SK-MEL-5 (cell line): ENCODE measurements around the gene TNFAIP8L1. TPM values are rescaled to one million over a fixed set of nuclear protein-coding genes. Genes with fewer than 3 reads are reported as not detected.
"Not testable (repeated sequence)": the region's sequence is repeated elsewhere in the genome, so short reads cannot be mapped to it uniquely, and the experiment has no call there.

Experiments used
- DNase-seq: peaks from one replicate; pipeline ENCODE4 v3.0.0-alpha.2; 2016; ENCODE audit warnings: low read depth, low spot score
- in situ Hi-C: cut with HindIII; loops from 2 replicates; pipeline ENCODE4 v1.10.0; 2016; ENCODE audit warnings: low sequenced_read_pairs, high pct_unique_total_duplicates, low pct_unique_long_range_greater_than_20kb
- total RNA-seq: library from RNA; depleted of rRNA; stranded (reverse); fragments of >200 nt; shearing (Covaris generic); gene quantifications from 2 replicates; pipeline ENCODE4 v1.2.3, GENCODE V29; 2014

The TNFAIP8L1 gene
- total RNA-seq, 1 experiment from 2014 or later, result 2.8 TPM

DNA sequence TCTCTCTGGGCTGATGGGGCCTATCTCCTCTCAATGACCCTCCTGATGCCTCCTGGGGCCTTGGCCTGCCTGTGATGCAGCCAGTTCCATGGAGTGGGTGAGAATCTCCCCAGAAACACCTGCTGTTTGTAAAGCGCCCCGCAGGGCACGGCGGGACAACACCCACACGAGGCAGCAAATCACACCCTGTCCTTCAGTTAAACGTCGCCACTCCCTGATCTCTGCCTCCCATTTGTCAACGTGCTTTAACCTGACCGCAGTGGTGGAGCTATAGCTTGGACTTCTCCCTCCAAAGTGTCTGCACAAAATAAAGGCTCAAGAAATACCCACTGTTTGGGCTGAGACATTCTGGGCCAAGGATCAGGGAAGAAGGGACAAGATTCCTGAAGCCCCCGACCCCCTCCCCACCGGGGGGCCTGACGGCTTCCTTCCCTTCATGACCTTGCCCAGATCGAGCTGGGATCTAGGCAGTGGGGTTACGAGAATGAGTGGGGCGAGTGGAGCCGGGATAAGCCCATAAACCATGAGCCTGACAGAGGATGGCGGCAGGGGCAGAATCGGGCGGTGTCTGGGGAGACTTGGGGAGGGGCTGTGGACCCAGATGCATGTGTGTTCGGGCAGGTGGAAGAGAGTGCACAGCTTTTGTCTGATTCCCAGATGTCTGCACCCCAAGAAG is 22.8 kb downstream of the TNFAIP8L1 start:
- DNase-seq, result no peak
- in situ Hi-C loops, result no loop called here

DNA sequence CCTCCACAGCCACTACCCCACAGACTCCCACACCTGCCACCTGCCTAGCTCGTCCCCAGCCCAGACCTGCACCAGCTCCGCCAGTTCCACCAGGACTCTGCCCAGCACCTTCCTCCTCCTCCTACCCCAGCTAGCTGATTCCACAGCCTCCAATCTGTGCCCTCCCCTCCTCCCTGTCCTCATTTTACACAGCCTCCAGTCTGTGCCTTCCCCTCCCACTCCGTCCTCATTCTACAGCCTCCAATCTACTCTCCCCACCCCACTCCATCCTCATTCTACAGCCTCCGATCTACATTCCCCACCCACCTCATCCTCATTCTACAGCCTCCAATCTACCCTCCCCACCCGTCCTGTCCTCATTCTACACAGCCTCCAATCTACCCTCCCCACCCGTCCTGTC is 23.5 kb downstream of the TNFAIP8L1 start:
- in situ Hi-C loops, result no loop called here
- DNase-seq, result no peak

DNA sequence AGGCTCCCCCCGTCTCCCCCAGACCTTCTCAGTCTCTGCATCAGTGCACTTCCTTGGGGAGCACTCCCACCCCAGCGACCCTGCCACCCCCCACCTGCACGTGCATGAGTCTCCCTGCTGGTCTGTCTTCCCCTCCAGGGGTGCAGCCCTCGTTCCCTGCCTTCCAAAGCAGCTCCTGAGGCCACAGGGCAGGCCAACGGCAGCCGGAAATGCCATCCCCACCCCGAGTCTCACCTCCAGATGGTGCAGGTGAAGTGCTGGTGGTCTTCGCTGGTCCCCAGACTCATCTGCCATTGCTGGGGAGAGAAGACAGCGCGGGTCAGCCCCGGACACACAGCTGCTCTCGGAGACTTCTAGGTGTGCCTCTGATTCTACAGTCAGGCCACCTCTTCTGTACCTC is 25.3 kb downstream of the TNFAIP8L1 start:
- DNase-seq, result no peak
- in situ Hi-C loops, result no loop called here

DNA sequence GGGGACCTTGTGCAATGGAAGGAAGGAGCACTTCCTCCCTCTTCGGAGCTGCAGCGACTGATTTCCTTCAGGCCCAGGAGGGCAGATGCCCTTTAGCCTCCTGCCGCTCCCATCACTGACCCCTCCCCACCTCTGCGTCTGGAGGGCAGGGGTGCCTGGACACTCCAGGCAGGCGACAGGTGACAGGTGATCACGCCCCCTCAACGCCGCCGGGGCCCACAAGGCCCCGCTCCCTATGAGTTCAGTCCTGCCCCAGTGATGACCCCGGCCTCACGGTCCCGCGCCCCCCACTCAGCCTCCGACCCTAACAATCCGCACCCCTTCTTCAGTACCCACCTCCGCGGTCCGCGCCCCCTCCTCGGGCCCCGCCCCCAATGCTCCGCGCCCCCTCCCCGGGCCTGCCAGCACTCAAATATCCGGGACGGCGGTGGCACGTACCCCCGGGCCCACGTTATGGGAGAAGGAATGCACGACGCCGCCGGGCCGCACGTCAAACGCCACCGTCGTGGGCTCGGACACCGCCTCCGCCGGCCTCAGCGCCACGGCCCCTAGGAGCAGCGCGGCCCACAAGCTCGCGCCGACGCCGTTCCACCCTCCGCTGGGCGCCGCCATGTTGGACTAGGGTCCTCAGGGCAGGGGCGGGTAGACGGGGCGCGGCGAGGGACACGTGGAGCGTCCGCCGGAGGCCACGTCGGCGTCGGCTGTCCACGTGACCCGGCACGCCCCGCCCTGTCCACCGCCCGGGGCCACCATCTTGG is 30.6 kb downstream of the TNFAIP8L1 start, which contains the start of gene MYDGF:
MYDGF (minus strand) TSS at position 620 of the 758 bp plus-strand sequence; CDS start at position 612, 8 bp downstream.
- DNase-seq, result peak; percentile 83

DNA sequence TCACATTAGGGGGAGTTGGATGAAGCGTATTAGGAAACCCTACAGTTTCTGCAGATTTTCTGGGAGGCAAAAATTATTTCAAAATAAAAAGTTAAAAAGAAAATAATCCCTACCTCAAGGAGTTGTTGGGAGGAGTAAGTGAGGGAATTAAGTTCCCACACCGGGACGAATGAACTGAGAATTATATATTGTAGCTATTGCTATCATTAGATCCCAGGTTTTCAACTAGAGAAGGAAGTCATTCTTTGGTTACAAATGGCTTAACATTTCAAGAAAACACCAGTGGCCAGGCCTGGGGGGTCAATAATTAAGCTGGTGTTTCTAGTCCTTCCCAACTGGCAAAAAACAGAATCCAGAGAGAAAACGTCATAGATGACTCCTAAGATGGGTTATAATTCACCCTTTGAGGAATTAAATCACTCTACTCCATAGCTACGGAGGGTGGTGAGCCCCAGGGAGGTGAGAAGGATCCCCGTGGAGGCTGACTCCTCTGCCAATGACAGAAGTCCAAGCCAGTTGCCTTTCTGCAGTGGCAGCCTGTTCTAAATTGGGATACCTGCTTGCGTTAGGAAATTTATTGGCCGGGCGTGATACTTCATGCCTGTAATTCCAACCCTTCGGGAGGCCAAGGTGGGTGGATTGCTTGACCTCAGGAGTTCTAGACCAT is 32.0 kb downstream of the TNFAIP8L1 start:
- no peak for DNase-seq
- in situ Hi-C loops, result no loop called here

More for the DNA sequence above, 30.6 kb downstream of the TNFAIP8L1 start, which contains the start of gene MYDGF:
- in situ Hi-C loops, result no loop called here

DNA sequence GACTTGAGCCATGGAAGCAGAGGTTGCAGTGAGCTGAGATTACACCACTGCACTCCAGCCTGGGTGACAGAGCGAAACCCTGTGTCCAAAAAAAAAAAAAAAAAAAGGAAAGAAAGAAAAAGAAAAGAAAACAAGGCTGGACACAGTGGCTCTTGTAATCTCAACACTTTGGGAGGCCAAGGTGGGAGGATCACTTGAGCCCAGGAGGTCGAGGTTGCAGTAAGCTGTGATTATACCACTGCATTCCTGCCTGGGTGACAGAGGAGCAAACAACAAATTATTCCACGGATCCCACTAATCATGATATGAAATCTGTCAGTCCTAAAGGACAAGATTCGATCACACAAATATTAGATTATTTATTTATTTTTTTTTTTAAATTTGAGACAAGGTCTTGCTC is 33.9 kb downstream of the TNFAIP8L1 start:
- DNase-seq, result no peak
- in situ Hi-C loops, result no loop called here

DNA sequence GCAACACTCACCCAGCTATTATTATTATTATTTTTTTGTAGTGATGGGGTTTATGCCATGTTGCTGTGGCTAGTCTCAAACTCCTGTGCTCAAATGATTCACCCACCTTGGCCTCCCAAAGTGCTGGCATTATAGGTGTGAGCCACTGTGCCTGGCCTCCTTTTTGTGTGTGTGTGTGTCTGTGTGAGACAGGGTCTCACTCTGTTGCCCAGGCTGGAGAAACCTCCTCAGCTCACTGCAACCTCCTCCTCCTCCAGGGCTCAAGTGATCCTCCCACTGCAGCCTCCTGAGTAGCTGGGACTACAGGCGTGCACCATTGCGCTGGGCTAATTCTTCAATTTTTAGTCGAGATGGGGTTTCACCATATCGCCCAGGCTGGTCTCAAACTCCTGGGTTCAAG is 34.4 kb downstream of the TNFAIP8L1 start:
- in situ Hi-C loops, result no loop called here
- no peak for DNase-seq

DNA sequence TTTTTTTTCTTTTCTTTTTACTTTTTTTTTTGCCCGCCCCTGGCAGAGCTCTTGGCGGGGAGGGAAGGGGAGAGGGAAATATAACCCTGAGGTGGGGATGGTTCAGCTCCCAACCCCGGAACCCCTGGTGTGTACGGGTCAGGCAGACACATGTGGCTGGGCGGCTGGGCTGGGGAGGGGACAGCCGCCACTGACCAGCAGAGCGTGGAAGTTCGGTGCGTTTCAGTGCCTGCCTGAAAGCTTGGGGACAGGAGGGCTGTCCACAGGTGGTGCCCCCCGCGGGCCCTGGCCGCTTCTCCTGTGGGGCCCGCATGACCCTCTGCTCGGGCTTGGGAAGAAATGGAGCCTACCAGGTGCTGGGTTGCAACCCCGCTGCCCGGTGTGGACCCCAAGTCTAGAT is 36.0 kb downstream of the TNFAIP8L1 start:
- in situ Hi-C loops, result no loop called here
- no peak for DNase-seq

DNA sequence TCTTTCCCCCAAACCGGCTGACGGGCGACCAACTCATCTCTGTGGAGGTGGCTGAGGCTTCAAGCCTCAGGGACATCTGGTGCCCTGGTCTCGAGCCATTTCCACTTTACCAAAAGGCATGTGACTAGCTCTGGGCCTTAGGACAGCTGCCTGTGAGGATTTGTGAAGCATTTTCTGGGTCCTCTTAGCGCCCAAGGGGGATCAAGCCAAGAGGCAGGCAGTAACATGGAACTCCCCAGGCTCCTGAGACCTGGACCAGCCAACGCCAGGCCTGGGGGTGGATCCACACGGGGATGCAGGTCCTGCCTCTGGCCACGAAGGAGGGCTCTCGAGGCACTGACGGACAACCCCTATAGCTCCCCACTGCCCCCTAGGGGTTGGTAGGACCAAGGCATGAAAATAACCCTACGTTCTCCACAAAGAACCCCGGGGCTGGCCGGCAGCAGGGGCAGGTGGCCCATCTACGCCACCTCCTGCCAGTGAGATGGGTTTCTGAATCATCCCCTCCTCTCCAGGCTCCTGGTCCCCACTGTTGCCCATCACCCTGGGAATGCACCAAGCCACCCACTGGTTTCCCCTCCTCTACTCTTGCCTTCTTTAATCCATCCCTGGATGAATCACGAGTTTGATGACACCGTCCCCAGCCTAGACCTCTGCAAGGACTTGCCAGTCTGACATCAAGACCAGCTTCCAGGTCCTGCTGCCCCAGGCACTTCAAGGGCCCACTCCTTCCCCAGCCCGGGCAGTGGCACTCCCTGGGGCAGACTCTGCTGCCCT is 37.8 kb downstream of the TNFAIP8L1 start:
- in situ Hi-C loops, result no loop called here
- DNase-seq, result peak; percentile 70

DNA sequence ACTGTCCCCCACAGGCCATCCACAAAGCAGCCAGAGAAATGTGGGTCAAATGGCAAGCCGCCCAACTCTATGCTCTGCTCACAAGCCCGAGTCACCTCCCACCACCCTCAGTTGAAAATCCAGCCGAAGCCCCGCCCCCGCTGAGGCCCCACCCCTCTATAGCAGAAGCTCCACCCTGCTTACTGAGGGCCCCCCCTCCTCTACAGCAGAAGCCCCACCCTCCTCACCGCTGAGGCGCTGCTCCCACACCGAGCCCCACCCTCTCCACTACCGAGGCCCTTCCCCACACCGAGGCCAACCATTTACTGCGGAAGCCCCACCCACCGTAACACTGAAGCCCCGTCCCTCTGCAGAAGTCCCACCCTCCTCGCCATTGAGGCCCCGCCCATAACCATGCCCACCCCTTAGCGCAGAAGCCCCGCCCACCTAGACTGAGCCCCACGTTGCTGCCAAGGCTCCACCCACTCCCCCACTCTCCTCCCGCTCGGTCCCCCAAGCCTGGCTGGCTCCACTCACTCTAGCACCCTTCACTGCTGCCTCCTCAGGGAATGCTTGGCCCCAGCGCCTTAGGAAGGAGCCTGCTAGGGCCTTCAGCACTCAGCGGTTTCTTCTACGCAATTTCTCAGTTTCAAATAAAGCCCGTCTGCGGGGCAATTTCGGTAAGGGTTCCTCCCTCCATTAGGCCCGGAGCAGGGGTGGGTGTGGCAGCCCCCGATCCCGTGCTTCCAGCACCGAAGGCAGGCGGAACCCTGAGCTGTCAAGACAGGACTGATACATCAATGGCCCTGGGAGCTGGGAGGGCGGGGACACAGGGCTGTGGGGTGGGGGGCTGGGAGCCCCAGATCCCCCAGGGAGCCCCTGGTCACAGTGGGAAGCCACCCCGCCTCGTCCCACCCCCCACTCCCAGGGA is 39.8 kb downstream of the TNFAIP8L1 start:
- in situ Hi-C loops, result no loop called here
- DNase-seq, result peak; percentile 50

DNA sequence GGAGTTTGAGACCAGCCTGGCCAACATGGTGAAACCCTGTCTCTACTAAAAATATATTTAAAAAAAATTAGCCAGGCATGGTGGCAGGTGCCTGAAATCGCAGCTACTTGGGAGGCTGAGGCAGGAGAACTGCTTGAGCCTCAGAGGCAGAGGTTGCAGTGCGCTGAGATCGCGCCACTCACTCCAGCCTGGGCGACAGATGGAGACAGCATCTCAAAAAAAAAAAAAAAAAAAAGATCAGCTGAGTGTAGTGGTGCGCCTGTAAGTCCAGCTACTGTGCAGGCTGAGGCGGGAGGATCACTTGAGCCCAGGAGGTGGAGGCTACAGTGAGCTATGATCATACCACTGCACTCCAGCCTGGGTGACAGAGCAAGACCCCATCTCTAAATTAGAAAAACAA is 40.7 kb downstream of the TNFAIP8L1 start:
- DNase-seq, in situ Hi-C loops: not testable (repeated sequence)

DNA sequence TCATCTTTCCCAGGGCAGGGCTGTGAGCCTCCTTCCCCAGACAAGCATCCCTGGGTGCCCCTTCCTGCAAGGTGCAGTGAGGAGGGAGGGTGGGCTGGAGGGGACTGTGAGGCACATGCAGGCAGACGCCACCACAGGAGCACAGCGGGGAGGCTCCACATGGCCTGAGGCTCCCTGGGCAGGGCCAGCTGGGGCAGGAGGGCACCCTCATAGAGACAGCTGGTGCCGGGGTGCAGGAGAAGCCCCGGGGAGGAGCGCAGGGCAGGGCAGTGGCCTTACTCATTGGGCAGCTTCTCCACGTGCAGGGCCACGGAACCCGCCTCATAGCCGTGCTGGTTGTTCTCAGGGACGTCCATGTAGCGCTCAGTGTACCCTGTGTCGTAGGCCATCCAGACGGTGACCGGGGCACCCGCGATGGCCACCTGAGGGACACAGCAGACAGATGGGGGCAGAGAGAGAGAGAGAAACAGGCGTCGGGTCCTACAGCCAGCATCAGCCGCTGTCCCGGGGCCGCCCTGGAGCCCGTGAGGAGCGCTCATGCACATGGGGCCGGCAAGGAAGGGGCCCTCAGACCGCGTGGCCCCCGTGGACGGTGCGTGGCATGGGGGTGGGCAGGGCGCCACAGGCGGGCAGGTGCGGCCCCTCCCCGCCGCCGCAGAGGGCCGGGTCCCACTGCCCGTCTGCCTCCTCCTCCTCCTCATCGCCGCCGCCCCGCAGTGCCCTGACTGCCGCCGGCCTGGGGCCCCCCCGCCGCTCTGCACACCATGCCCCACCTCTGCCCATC is 43.3 kb downstream of the TNFAIP8L1 start:
- no peak for DNase-seq
- in situ Hi-C loops, result no loop called here

DNA sequence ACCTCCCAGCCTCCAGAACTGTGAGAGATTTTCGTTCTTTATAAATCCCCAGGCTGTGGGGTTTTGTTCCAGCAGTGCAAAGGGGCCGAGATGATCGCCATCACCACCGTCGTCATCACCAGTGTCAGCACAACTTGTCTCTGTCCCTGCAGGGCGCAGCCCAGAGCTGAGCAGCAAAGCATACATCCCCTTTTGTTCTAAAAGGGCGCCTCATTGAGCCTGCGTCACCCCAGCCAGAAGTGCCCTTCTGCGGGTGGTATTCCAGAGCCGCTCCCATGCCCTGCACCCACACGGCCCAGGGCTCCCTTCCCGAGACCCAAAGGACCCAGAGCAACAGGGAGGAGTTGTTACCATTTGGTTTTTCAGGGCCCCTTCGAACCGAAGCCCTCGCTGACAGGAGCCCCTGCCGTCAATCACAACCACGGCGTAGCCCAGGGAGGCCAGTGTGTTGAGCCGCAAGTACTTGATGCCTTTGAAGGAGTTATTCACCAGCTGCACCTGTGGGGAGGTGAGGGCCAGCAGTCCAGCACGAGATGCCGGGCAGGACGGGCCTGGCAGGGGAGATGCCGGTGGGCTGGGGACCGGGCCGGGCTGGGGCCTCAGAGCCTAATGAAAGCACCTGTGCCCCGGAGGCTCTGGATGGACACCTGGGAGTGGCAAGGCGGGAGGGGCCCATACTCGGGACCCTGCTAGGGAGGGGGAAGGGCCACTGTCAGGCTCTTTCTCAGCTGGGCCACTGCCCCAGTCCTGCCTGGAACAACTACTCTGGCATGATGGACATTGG is 45.2 kb downstream of the TNFAIP8L1 start:
- no peak for DNase-seq
- in situ Hi-C loops, result no loop called here

DNA sequence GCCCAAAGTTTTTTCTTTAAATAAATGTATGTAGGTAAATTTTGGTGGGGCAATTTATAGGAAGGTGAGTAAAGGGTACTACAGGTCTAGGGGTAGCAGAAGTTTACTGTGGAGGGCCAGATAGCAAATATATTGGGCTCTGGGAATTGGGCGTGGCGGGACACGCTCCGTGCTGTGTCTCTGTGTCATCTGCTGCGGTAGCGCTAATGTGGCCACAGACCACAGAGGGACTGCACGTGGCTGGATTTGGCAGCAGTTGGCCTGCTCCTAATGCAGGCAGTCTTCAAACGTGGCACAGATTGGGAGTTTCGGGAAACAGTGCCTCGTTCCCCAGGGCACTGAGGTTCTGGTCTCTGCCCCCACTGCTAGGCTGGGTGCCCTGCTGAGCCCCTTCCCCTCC is 47.4 kb downstream of the TNFAIP8L1 start:
- no peak for DNase-seq
- in situ Hi-C loops, result no loop called here

DNA sequence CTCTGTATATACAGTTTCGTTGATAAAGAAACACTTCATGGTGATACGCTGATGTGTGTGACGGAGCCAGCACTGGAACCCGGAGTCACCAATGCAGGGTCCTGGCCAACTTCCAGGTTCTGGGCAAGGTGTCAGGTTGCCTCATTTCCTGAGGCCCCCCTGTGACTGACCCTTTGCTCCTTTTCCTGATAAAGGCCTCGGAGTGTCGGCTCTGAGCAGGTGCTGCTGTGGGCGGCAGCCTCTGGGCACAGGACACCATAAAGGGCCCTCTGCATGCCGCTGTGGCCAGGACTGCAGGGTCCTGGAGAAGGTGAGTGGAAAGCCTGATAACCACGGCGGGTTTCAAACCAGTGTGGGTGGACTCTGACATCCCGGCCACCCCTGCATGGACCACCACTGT is 48.1 kb downstream of the TNFAIP8L1 start:
- no peak for DNase-seq
- in situ Hi-C loops, result no loop called here

DNA sequence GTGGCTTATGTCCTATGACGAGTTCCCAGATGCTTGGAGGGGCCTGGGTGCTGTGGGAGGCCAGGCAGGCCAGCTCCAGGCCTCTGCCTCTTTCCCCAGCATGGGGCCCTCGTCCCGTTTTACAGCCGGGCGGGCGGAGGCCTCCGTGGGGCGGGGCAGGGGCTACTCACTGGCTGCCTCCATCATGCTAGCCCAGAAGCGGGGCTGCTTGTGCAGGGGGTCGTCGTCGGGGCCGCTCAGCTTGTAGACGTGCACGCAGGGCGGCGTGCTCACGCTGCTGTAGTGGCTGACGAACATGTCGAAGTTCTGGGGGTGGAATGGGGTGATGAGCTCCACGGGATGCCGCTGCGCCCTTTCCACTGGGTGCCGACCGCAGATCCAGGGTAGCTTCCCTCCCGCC is 49.3 kb downstream of the TNFAIP8L1 start:
- no peak for DNase-seq
- in situ Hi-C loops, result no loop called here
